Uterus (tissue), 2 donors: Measurements from ENCODE around the gene JAZF1.

Source experiments
- CTCF ChIP-seq, 4 experiments: fragments of 200-600 bp in 2 of 4; fragments of 450-650 bp in 2 of 4; sonication (generic) in 2 of 4; IDR thresholded peaks; one replicate each; pipeline ENCODE4 v1.5.1; 2016 to 2019; ENCODE audit warnings: antibody characterized with exemption in 4 of 4, mild to moderate bottlenecking in 2 of 4, moderate library complexity in 1 of 4
- POLR2A ChIP-seq, 2 donors: fragments of 450-650 bp; IDR thresholded peaks; one replicate each; pipeline ENCODE4 v1.6.1; 2016; ENCODE audit warnings: antibody characterized with exemption in 2 of 2, mild to moderate bottlenecking in 1 of 2, moderate library complexity in 1 of 2

DNA sequence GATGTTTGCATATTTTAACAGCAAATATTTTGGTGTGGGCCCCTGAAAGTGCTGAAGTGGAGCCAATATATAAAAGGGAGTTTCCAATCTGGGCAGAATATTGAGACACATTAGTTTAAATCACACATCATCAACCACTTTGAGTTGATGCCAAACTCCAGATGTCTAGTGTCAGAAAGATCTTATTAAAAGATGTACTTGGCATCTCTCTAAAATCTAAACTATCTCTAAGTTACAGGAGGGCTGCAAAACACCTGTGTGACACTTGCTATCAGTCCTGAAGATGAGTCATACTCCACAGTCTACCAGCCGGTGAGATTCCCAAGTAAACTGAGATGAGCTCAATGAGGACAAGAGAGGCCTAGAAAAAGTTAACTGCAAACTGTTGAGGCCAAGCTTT is 11.4 kb downstream of the JAZF1 start:
- TF ChIP-seq CTCF (IDR thresholded peaks at IDR 0.05) (no peak), POLR2A (IDR thresholded peaks at IDR 0.05) (no peak)
